D721Med (cell line): Measurements from ENCODE around the gene DYSF.

Experiments used
- DNase-seq: peaks from one replicate; pipeline ENCODE4 v3.0.0; 2011; ENCODE audit warnings: low spot score; ENCODE audit not compliant: insufficient read length
- FAIRE-seq: peaks from 2 replicates; lab custom pipeline; 2011; peaks lifted over from hg19 to GRCh38; lab: Jason Lieb, UNC
- CTCF ChIP-seq: IDR thresholded peaks from 2 replicates; pipeline ENCODE4 v1.5.1; 2012; ENCODE audit warnings: mild to moderate bottlenecking, control low read depth; ENCODE audit not compliant: insufficient read depth; ENCODE audit errors: missing control alignments

DYSF gene

GRCh38 chr2:71613403-71613952 is 160.1 kb downstream of the DYSF start:
- FAIRE-seq: no peak
- DNase-seq: no peak
- no peak for TF ChIP-seq CTCF

DNA sequence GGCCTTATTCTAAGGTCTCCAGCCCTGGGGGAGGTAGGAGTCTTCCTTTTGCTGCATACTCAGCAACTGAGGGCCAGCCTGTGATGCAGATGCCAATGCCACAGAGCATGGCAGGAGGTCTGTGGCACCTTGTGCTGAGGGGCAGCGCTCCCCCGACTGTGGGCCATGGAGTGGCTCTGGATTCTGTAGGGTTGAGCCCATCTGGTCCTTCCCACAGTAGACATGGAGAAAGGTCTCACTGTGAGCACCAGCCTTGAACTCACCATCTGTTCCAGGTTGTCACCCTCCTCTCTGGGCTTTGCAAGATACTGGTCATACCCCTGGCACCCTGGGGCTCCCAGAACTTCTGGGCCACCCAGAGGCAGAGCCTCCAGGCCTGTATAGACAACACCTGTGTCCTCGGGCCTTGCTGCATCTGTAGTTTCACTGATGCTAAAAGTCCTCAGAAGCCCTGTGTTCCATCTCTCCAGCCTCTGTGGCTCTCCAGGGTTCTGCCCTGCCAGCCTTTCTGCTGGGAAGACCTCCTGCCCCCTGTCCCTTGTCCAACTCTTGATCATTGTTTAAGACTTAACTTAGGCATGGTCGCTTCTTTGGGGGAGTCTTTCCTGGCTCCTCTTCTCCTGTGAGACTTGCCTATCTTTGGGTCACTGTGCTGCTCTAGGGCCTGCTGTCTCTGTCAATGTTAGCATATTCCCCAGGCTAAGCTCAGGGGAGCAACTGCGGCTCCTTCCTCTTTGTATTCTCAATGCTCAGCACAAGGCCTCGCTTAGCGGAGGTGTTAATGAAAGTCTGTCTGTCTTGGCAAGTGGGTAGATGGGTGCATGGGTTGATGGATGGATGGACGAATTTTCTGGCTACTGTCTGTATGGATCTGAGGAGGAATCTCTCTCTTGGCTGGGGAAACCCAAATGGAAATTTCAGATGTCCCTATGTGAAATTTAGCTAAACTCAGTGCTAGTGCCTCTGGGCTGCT is 160.9 kb downstream of the DYSF start:
- DNase-seq (no peak), FAIRE-seq (no peak)
- no peak for TF ChIP-seq CTCF

DNA sequence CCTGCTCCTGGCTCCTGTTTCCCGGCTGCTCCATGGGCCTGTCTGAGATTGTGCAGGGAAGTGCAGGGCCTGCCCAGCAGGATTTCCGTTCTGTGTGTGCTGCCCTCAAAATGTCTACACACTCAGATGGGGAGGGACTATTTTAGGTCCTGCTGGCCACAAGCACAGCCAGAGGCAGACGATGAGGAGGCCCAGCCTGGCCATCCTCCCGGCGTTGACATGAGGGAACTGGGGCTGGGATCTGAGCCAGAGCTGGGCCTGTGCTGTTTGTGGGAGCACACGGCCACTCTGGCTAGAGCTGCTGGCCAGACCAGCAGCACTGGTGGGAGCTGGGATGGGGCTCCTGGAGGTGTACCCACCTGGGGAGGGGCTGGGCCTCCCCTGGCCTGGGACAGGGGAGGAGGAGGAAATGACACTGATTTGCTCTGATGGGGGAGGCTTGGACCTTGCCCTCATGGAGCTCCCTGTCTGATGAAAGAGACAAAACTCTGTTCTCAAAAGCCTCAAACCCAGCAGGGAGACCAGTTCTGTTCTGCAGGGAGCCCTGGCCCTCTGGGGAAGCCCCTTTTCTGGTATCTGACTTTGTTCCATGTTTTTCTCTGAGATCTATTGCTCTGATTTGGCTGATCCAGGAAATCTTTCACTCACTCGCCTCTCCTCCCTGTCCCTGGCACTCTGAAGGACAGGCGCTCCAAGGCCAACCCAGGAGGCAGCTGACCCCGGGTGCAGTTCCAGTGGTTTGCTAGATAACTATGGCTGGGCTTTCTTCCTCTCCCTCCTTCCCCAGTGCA is 161.8 kb downstream of the DYSF start:
- TF ChIP-seq CTCF: no peak
- DNase-seq (no peak), FAIRE-seq (no peak)

DNA sequence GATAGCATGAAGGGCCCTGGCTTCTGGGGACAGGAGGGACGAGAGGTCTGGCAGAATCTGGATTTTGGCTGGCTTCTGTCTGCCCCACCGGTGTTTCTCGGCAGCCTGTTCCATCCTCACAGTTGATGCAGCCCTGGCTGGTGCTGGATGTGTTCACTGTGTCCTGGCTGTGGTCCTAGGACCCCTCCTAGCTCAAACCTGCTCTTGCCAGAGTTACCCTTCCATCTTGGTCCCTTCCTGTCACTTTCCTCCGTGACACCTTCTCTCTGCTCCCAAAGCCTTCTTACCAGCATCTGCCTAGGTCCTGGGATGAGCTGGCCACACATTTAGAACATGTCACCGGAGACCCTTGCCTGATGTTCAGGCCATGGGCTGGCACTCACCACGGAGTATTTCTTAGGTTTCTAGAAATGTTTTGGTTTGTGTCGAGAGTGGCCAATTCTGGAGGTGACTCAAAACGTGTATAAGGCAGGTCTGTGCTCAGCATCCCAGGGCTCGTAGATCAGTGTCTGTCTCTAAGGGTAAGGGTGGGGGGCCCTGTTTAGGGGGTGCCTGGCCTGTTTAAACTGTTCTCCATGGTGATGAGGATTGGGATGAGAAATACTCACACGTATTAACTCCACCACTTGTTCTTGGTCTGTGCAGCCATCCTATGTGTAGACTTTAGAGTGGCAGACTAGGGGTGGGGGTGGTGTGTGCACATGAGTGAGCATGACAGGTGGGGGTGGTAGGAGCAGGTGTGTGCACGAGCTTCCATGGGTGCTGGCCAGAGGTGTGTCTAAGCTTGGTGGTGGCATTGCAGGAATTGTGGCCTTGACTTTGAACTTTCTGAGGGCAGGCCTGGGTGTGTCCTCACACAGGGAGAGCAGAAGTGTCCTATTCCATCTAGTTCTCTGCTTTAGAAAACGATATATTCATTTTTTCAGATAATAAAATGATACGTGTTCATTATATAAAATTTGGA is 162.7 kb downstream of the DYSF start:
- DNase-seq: no peak
- FAIRE-seq: no peak
- no peak for TF ChIP-seq CTCF

GRCh38 chr2:71617266-71617665 is 163.9 kb downstream of the DYSF start:
- FAIRE-seq: no peak
- no peak for DNase-seq
- TF ChIP-seq CTCF: no peak

- FAIRE-seq: no peak
- no peak for DNase-seq
- TF ChIP-seq CTCF: no peak
These were observed 165.2 kb downstream of the DYSF start for GRCh38 chr2:71618327-71619113.
